Fibroblast of pulmonary artery (primary cell): Measurements from ENCODE around the gene PARD3.

ENCODE experiments used
- DNase-seq: peaks from one replicate; pipeline ENCODE4 v3.0.0-alpha.2; 2010; ENCODE audit warnings: low read depth
- H3K4me3 ChIP-seq: replicated peaks from 2 replicates; pipeline ENCODE4 v1.5.1; 2011; ENCODE audit warnings: low read depth, mild to moderate bottlenecking, control low read depth, low read length, moderate library complexity
- CTCF ChIP-seq: IDR thresholded peaks from 2 replicates; pipeline ENCODE4 v1.5.1; 2011; ENCODE audit warnings: mild to moderate bottlenecking, control low read depth, low read length, inconsistent platforms; ENCODE audit errors: missing control alignments

PARD3 gene

GRCh38 chr10:34179280-34179679, 635.8 kb downstream of the PARD3 start:
- no peak for TF ChIP-seq CTCF
- DNase-seq, result no peak
- no peak overlapping the region for H3K4me3 ChIP-seq

GRCh38 chr10:34178756-34179155, 636.3 kb downstream of the PARD3 start:
- no peak overlapping the region for H3K4me3 ChIP-seq
- TF ChIP-seq CTCF, result no peak
- DNase-seq, result no peak

- no peak for TF ChIP-seq CTCF
- H3K4me3 ChIP-seq, result no peak overlapping the region
- DNase-seq, result no peak
Measured at GRCh38 chr10:34178196-34178595, 636.9 kb downstream of the PARD3 start.

- TF ChIP-seq CTCF, result no peak
- H3K4me3 ChIP-seq, result no peak overlapping the region
- DNase-seq, result no peak
Measured at GRCh38 chr10:34177445-34177844, 637.7 kb downstream of the PARD3 start.

GRCh38 chr10:34176351-34176750, 638.7 kb downstream of the PARD3 start:
- DNase-seq, result no peak
- H3K4me3 ChIP-seq, result no peak overlapping the region
- TF ChIP-seq CTCF, result no peak

GRCh38 chr10:34175121-34175520, 640.0 kb downstream of the PARD3 start:
- H3K4me3 ChIP-seq, result no peak overlapping the region
- DNase-seq, result no peak
- TF ChIP-seq CTCF, result no peak

GRCh38 chr10:34172936-34173533, 642.1 kb downstream of the PARD3 start:
- TF ChIP-seq CTCF, result no peak
- no peak for DNase-seq

More at GRCh38 chr10:34172936-34173533, 642.1 kb downstream of the PARD3 start:
- no peak overlapping the region for H3K4me3 ChIP-seq
